Colon (tissue), 2 donors: ENCODE data around the gene SGCD.
A peak's percentile ranks its signal among the peaks of the same experiment; 100 is the strongest.

ENCODE experiments used
- FAIRE-seq: peaks from 2 replicates; lab custom pipeline; 2012; peaks lifted over from hg19 to GRCh38; lab: Jason Lieb, UNC
- donor health status: control.
- donor health status: control.

SGCD gene

GRCh38 chr5:156783092-156783491, 456.1 kb downstream of the SGCD start:
- no peak for FAIRE-seq

- no peak for FAIRE-seq
These were observed 467.7 kb downstream of the SGCD start for GRCh38 chr5:156794687-156795086.

GRCh38 chr5:156798201-156798600, 471.2 kb downstream of the SGCD start:
- FAIRE-seq: no peak

- peak; percentile 18 for FAIRE-seq
These were observed 472.2 kb downstream of the SGCD start for GRCh38 chr5:156799171-156799570.

GRCh38 chr5:156800929-156801328, 474.0 kb downstream of the SGCD start:
- no peak for FAIRE-seq

GRCh38 chr5:156802501-156802900, 475.5 kb downstream of the SGCD start:
- FAIRE-seq: no peak

GRCh38 chr5:156803404-156803803, 476.4 kb downstream of the SGCD start:
- no peak for FAIRE-seq

- no peak for FAIRE-seq
These were observed 486.0 kb downstream of the SGCD start for GRCh38 chr5:156812959-156813358.

- FAIRE-seq: no peak
These were observed 489.1 kb downstream of the SGCD start for GRCh38 chr5:156815988-156816599.
